Upper lobe of left lung (tissue), 4 donors: ENCODE data around the gene FHIT.

Experiments
- POLR2A ChIP-seq, 4 donors: fragments of 450-650 bp; IDR thresholded peaks; one replicate each; pipeline ENCODE4 v1.5.1; 2016 to 2017; ENCODE audit warnings: antibody characterized with exemption in 4 of 4, mild to moderate bottlenecking in 2 of 4
- TF ChIP-seq, protein P1 (sequence below), 6 experiments: fragments of 450-650 bp in 4 of 6; fragments of 200-600 bp in 2 of 6; sonication (generic) in 2 of 6; IDR thresholded peaks; one replicate each; pipeline ENCODE4 v1.5.1; 2016 to 2019; ENCODE audit warnings: antibody characterized with exemption in 6 of 6

DNA sequence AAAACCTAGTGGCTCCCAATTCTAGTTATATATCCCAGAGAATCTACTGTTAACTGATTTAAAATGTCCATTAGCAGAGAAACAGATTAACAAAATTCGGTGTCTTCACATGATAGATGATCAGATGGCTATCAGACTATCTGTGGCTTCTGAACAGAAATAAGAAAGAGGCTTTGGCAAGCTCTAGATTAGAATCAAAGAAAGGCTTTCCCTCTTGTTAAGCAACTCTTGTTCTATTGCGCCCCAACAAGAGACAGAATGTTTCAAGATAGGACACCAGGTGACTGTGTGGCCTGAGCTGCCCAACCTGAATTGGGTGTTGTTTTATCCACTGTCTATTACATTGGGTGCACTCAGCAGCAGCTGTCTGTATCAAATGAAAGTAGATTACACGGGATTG, 483.7 kb downstream of the FHIT start:
- TF ChIP-seq, protein P1, sequence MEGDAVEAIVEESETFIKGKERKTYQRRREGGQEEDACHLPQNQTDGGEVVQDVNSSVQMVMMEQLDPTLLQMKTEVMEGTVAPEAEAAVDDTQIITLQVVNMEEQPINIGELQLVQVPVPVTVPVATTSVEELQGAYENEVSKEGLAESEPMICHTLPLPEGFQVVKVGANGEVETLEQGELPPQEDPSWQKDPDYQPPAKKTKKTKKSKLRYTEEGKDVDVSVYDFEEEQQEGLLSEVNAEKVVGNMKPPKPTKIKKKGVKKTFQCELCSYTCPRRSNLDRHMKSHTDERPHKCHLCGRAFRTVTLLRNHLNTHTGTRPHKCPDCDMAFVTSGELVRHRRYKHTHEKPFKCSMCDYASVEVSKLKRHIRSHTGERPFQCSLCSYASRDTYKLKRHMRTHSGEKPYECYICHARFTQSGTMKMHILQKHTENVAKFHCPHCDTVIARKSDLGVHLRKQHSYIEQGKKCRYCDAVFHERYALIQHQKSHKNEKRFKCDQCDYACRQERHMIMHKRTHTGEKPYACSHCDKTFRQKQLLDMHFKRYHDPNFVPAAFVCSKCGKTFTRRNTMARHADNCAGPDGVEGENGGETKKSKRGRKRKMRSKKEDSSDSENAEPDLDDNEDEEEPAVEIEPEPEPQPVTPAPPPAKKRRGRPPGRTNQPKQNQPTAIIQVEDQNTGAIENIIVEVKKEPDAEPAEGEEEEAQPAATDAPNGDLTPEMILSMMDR (IDR thresholded peaks at IDR 0.05): no peak
- no peak for TF ChIP-seq POLR2A (IDR thresholded peaks at IDR 0.05)
